RPMI8226 (cell line): Measurements from ENCODE around the gene HS3ST5.
"Not testable (repeated sequence)": the region's sequence is repeated elsewhere in the genome, so short reads cannot be mapped to it uniquely, and the experiment has no call there.

Source experiments
- DNase-seq: peaks from one replicate; pipeline ENCODE4 v3.0.0-alpha.2; 2015

HS3ST5 gene

GRCh38 chr6:114327074-114327473 lies 15.7 kb downstream of the HS3ST5 start:
- DNase-seq: no peak

GRCh38 chr6:114323784-114324183 lies 19.0 kb downstream of the HS3ST5 start:
- DNase-seq: no peak

- DNase-seq: no peak
These were observed 23.1 kb downstream of the HS3ST5 start for GRCh38 chr6:114319749-114320148.

GRCh38 chr6:114315831-114316595 lies 26.8 kb downstream of the HS3ST5 start:
- DNase-seq: no peak

- not testable (repeated sequence) for DNase-seq
These were observed 29.0 kb downstream of the HS3ST5 start for GRCh38 chr6:114313816-114314215.

GRCh38 chr6:114312931-114313330 lies 29.9 kb downstream of the HS3ST5 start:
- DNase-seq: no peak

GRCh38 chr6:114310053-114310452 lies 32.8 kb downstream of the HS3ST5 start:
- no peak for DNase-seq

GRCh38 chr6:114304304-114304887 lies 38.4 kb downstream of the HS3ST5 start:
- DNase-seq: peak; percentile 5

GRCh38 chr6:114301596-114302219 lies 41.1 kb downstream of the HS3ST5 start:
- no peak for DNase-seq

GRCh38 chr6:114297135-114297534 lies 45.7 kb downstream of the HS3ST5 start:
- DNase-seq: no peak

GRCh38 chr6:114292431-114292830 lies 50.4 kb downstream of the HS3ST5 start:
- no peak for DNase-seq

GRCh38 chr6:114291428-114291827 lies 51.4 kb downstream of the HS3ST5 start:
- DNase-seq: no peak

- no peak for DNase-seq
These were observed 52.0 kb downstream of the HS3ST5 start for GRCh38 chr6:114290864-114291263.

- no peak for DNase-seq
These were observed 53.9 kb downstream of the HS3ST5 start for GRCh38 chr6:114288701-114289495.

GRCh38 chr6:114287461-114287860 lies 55.4 kb downstream of the HS3ST5 start:
- no peak for DNase-seq

- no peak for DNase-seq
These were observed 56.6 kb downstream of the HS3ST5 start for GRCh38 chr6:114286211-114286610.

- DNase-seq: no peak
These were observed 58.5 kb downstream of the HS3ST5 start for GRCh38 chr6:114284281-114284680.

GRCh38 chr6:114282292-114282691 lies 60.5 kb downstream of the HS3ST5 start:
- DNase-seq: no peak

GRCh38 chr6:114281496-114281895 lies 61.3 kb downstream of the HS3ST5 start:
- no peak for DNase-seq

GRCh38 chr6:114280239-114280982 lies 62.4 kb downstream of the HS3ST5 start:
- no peak for DNase-seq

GRCh38 chr6:114277220-114277619 lies 65.6 kb downstream of the HS3ST5 start:
- DNase-seq: no peak

- DNase-seq: no peak
These were observed 66.0 kb downstream of the HS3ST5 start for GRCh38 chr6:114276783-114277182.

- no peak for DNase-seq
These were observed 68.0 kb downstream of the HS3ST5 start for GRCh38 chr6:114274836-114275235.
